T-helper 1 cell treated with Interleukin-12 subunit alpha and Interleukin-12 subunit beta and Interleukin-4 antibody, amounts not matched to agents 30 μg/mL and 1 μg/mL, for 36 hours (primary cell): ENCODE measurements around the gene KIF5A.
A peak's percentile ranks its signal among the peaks of the same experiment; 100 is the strongest.
"Not testable (repeated sequence)": the region's sequence is repeated elsewhere in the genome, so short reads cannot be mapped to it uniquely, and the experiment has no call there.

Source experiments
- H3K27ac Mint-ChIP-seq: one replicate; pipeline ENCODE4 v1.8.0; 2021; ENCODE audit warnings: mild to moderate bottlenecking, mixed read lengths
- H3K27me3 Mint-ChIP-seq: one replicate; pipeline ENCODE4 v1.8.0; 2021; ENCODE audit warnings: low read depth, mixed read lengths
- H3K36me3 Mint-ChIP-seq: one replicate; pipeline ENCODE4 v1.8.0; 2021; ENCODE audit warnings: low read depth, mixed read lengths
- H3K4me1 Mint-ChIP-seq: one replicate; pipeline ENCODE4 v1.8.0; 2021; ENCODE audit warnings: low read depth, mixed read lengths
- H3K4me3 Mint-ChIP-seq: one replicate; pipeline ENCODE4 v1.8.0; 2021; ENCODE audit warnings: mild to moderate bottlenecking, moderate library complexity, mixed read lengths
- H3K9me3 Mint-ChIP-seq: one replicate; pipeline ENCODE4 v1.8.0; 2021; ENCODE audit warnings: mixed read lengths

KIF5A gene

GRCh38 chr12:57516617-57517153 is 33.2 kb upstream of the KIF5A start:
- Mint-ChIP-seq H3K9me3 (no peaks in the 10 kb centered on the region), H3K36me3 (peaks cover 64% of the 10 kb centered on the region), H3K4me1 (peaks cover 31% of the 10 kb centered on the region), H3K27me3 (no peaks in the 10 kb centered on the region), H3K27ac (no peak overlapping the region), H3K4me3 (no peak overlapping the region)

- H3K4me1 Mint-ChIP-seq = peaks cover 35% of the 10 kb centered on the region
- H3K9me3 Mint-ChIP-seq = no peaks in the 10 kb centered on the region
- H3K27me3 Mint-ChIP-seq = no peaks in the 10 kb centered on the region
- H3K4me3 Mint-ChIP-seq = peak overlapping the region; percentile 64
- peaks cover 62% of the 10 kb centered on the region for H3K36me3 Mint-ChIP-seq
- peak overlapping the region; percentile 52 for H3K27ac Mint-ChIP-seq
Observed at GRCh38 chr12:57517187-57517586, 32.7 kb upstream of the KIF5A start.

- H3K27me3 Mint-ChIP-seq = not testable (repeated sequence)
Observed at GRCh38 chr12:57517718-57518117, 32.1 kb upstream of the KIF5A start.

GRCh38 chr12:57518176-57518919 is 31.5 kb upstream of the KIF5A start:
- peaks cover 37% of the 10 kb centered on the region for H3K4me1 Mint-ChIP-seq
- no peaks in the 10 kb centered on the region for H3K9me3 Mint-ChIP-seq
- peaks cover 52% of the 10 kb centered on the region for H3K36me3 Mint-ChIP-seq
- H3K27me3 Mint-ChIP-seq = no peaks in the 10 kb centered on the region
- peak overlapping the region; percentile 94 for H3K4me3 Mint-ChIP-seq
- no peak overlapping the region for H3K27ac Mint-ChIP-seq

More at GRCh38 chr12:57517718-57518117, 32.1 kb upstream of the KIF5A start:
- peak overlapping the region; percentile 64 for H3K4me3 Mint-ChIP-seq
- peaks cover 56% of the 10 kb centered on the region for H3K36me3 Mint-ChIP-seq
- peak overlapping the region; percentile 52 for H3K27ac Mint-ChIP-seq
- H3K9me3 Mint-ChIP-seq = not testable (repeated sequence)
- peaks cover 34% of the 10 kb centered on the region for H3K4me1 Mint-ChIP-seq

- Mint-ChIP-seq H3K27me3 (no peaks in the 10 kb centered on the region), H3K27ac (peak overlapping the region; percentile 100), H3K4me1 (peaks cover 45% of the 10 kb centered on the region), H3K9me3 (no peaks in the 10 kb centered on the region), H3K4me3 (peak overlapping the region; percentile 94), H3K36me3 (peaks cover 53% of the 10 kb centered on the region)
Observed at GRCh38 chr12:57518920-57519795, 30.7 kb upstream of the KIF5A start.

- Mint-ChIP-seq H3K9me3 (no peaks in the 10 kb centered on the region), H3K27ac (peak overlapping the region; percentile 100), H3K27me3 (no peaks in the 10 kb centered on the region), H3K36me3 (peaks cover 50% of the 10 kb centered on the region), H3K4me1 (peaks cover 50% of the 10 kb centered on the region), H3K4me3 (peak overlapping the region; percentile 94)
Observed at GRCh38 chr12:57519796-57520052, 30.1 kb upstream of the KIF5A start.

- Mint-ChIP-seq H3K27me3 (no peaks in the 10 kb centered on the region), H3K4me3 (peak within 1 kb of the TSS; percentile 94), H3K9me3 (no peaks in the 10 kb centered on the region), H3K27ac (peak within 1 kb of the TSS; percentile 100), H3K4me1 (peaks cover 50% of the 10 kb centered on the region), H3K36me3 (peaks cover 50% of the 10 kb centered on the region)
Observed at GRCh38 chr12:57520053-57520818, 29.6 kb upstream of the KIF5A start, which contains the start of gene DDIT3. Gene DDIT3 (minus strand): TSS chr12:57520514. CDS start chr12:57517406, 3,108 bp downstream.

GRCh38 chr12:57521525-57522010 is 28.3 kb upstream of the KIF5A start:
- H3K9me3 Mint-ChIP-seq = no peaks in the 10 kb centered on the region
- peaks cover 51% of the 10 kb centered on the region for H3K4me1 Mint-ChIP-seq
- peak overlapping the region; percentile 100 for H3K27ac Mint-ChIP-seq
- H3K27me3 Mint-ChIP-seq = no peaks in the 10 kb centered on the region
- peak overlapping the region; percentile 94 for H3K4me3 Mint-ChIP-seq
- peaks cover 42% of the 10 kb centered on the region for H3K36me3 Mint-ChIP-seq

- Mint-ChIP-seq H3K4me1 (peaks cover 51% of the 10 kb centered on the region), H3K9me3 (no peaks in the 10 kb centered on the region), H3K4me3 (peak within 1 kb of the TSS; percentile 96), H3K36me3 (peaks cover 37% of the 10 kb centered on the region), H3K27me3 (no peaks in the 10 kb centered on the region), H3K27ac (peak within 1 kb of the TSS; percentile 100)
Observed at GRCh38 chr12:57522011-57522886, 27.6 kb upstream of the KIF5A start, which contains the start of gene MBD6. Gene MBD6 (plus strand): TSS chr12:57522824. CDS start chr12:57524304, 1,480 bp downstream.

GRCh38 chr12:57522887-57523705 is 26.7 kb upstream of the KIF5A start:
- Mint-ChIP-seq H3K4me1 (peaks cover 46% of the 10 kb centered on the region), H3K36me3 (peaks cover 33% of the 10 kb centered on the region), H3K4me3 (peak overlapping the region; percentile 96), H3K27me3 (no peaks in the 10 kb centered on the region), H3K9me3 (no peaks in the 10 kb centered on the region), H3K27ac (peak overlapping the region; percentile 86)

GRCh38 chr12:57523706-57524614 is 25.9 kb upstream of the KIF5A start:
- H3K4me3 Mint-ChIP-seq = peak overlapping the region; percentile 96
- H3K27ac Mint-ChIP-seq = peak overlapping the region; percentile 86
- H3K4me1 Mint-ChIP-seq = peaks cover 43% of the 10 kb centered on the region
- H3K9me3 Mint-ChIP-seq = no peaks in the 10 kb centered on the region
- no peaks in the 10 kb centered on the region for H3K27me3 Mint-ChIP-seq
- peaks cover 30% of the 10 kb centered on the region for H3K36me3 Mint-ChIP-seq
